Smooth muscle cell (in vitro differentiated cells): ENCODE data around the gene TMC6. TPM values are rescaled to one million over a fixed set of nuclear protein-coding genes. Genes with fewer than 3 reads are reported as not detected.

Experiments
- DNase-seq: peaks from one replicate; lab custom pipeline; 2025; ENCODE audit not compliant: unreplicated experiment; lab: John Stamatoyannopoulos, UW
- H2AFZ ChIP-seq: fragments of 200-600 bp; sonication (generic); 2 replicates; pipeline ENCODE4 v1.6.0; 2016; ENCODE audit warnings: antibody characterized with exemption, low read depth, mild to moderate bottlenecking
- H3F3A ChIP-seq: fragments of 200-600 bp; sonication (generic); 2 replicates; pipeline ENCODE4 v1.6.0; 2017; ENCODE audit warnings: antibody characterized with exemption, low read depth
- H3K27ac ChIP-seq: fragments of 200-600 bp; sonication (generic); 2 replicates; pipeline ENCODE4 v1.5.1; 2016; ENCODE audit warnings: low read depth, mild to moderate bottlenecking
- H3K27me3 ChIP-seq: fragments of 200-600 bp; sonication (generic); 2 replicates; pipeline ENCODE4 v1.6.1; 2016; ENCODE audit warnings: low read depth, mild to moderate bottlenecking
- H3K36me3 ChIP-seq: fragments of 200-600 bp; sonication (generic); 2 replicates; pipeline ENCODE4 v1.5.1; 2016; ENCODE audit warnings: low read depth
- H3K4me1 ChIP-seq: fragments of 200-600 bp; sonication (generic); 2 replicates; pipeline ENCODE4 v1.5.1; 2016; ENCODE audit warnings: low read depth
- H3K4me2 ChIP-seq: fragments of 200-600 bp; sonication (generic); 2 replicates; pipeline ENCODE4 v1.6.0; 2016; ENCODE audit warnings: mild to moderate bottlenecking
- H3K4me3 ChIP-seq: fragments of 200-600 bp; sonication (generic); 2 replicates; pipeline ENCODE4 v1.5.1; 2016; ENCODE audit warnings: mild to moderate bottlenecking
- H3K79me2 ChIP-seq: fragments of 200-600 bp; sonication (generic); 2 replicates; pipeline ENCODE4 v1.6.0; 2016; ENCODE audit warnings: low read depth, mild to moderate bottlenecking
- H3K9ac ChIP-seq: fragments of 200-600 bp; sonication (generic); 2 replicates; pipeline ENCODE4 v1.6.0; 2016; ENCODE audit warnings: low read depth
- H3K9me3 ChIP-seq: fragments of 200-600 bp; sonication (generic); replicated peaks from 2 replicates; pipeline ENCODE4 v1.5.1; 2016; ENCODE audit warnings: low read depth
- H4K20me1 ChIP-seq: fragments of 200-600 bp; sonication (generic); 2 replicates; pipeline ENCODE4 v1.6.0; 2016; ENCODE audit warnings: low read depth
- CTCF ChIP-seq: fragments of 200-600 bp; sonication (generic); IDR thresholded peaks from 2 replicates; pipeline ENCODE4 v1.5.1; 2017; ENCODE audit warnings: borderline replicate concordance, mild to moderate bottlenecking, antibody characterized with exemption; ENCODE audit not compliant: insufficient read depth, poor library complexity, severe bottlenecking
- WGBS: methylation state at CpG from one replicate; pipeline ENCODE4 v1.1.7; 2016; ENCODE audit warnings: low lambda C conversion rate; 5-methylcytosine and 5-hydroxymethylcytosine counted together
- polyA plus RNA-seq: library from polyadenylated mRNA; unstranded; fragments of >200 nt; fragmentation: Nextera tagmentation; extraction: Ambion mirVana; gene quantifications from 2 replicates; pipeline ENCODE4 v1.2.1, GENCODE V29; 2016
- total RNA-seq: library from RNA; depleted of rRNA; stranded (reverse); fragments of >200 nt; gene quantifications from 2 replicates; pipeline ENCODE4 v1.2.3, GENCODE V29; 2014

TMC6 gene
- total and polyA plus RNA-seq, 2 experiments from 2014 or later = 40.2 to 42.2 TPM

GRCh38 chr17:78154903-78155811 lies 26.6 kb upstream of the TMC6 start:
- H3K36me3 ChIP-seq = no peaks in the 10 kb centered on the region
- H3K79me2 ChIP-seq = no peaks in the 10 kb centered on the region
- H3F3A ChIP-seq = peaks cover 4% of the 10 kb centered on the region
- H4K20me1 ChIP-seq = no peaks in the 10 kb centered on the region
- H3K4me3 ChIP-seq = no peak overlapping the region
- no peak overlapping the region for H2AFZ ChIP-seq
- no peak for TF ChIP-seq CTCF
- no peak for DNase-seq
- no peaks in the 10 kb centered on the region for H3K9me3 ChIP-seq
- no peak overlapping the region for H3K27ac ChIP-seq
- H3K9ac ChIP-seq = no peak overlapping the region
- no peaks in the 10 kb centered on the region for H3K4me1 ChIP-seq
- no peaks in the 10 kb centered on the region for H3K27me3 ChIP-seq
- H3K4me2 ChIP-seq = no peak overlapping the region
- 84% methylated on average over 11 of the region's 11 CpGs for WGBS

- H2AFZ ChIP-seq = no peak overlapping the region
- H4K20me1 ChIP-seq = no peaks in the 10 kb centered on the region
- DNase-seq = no peak
- H3F3A ChIP-seq = no peaks in the 10 kb centered on the region
- no peak overlapping the region for H3K4me3 ChIP-seq
- H3K27ac ChIP-seq = no peak overlapping the region
- no peaks in the 10 kb centered on the region for H3K36me3 ChIP-seq
- no peaks in the 10 kb centered on the region for H3K9me3 ChIP-seq
- H3K27me3 ChIP-seq = no peaks in the 10 kb centered on the region
- no peaks in the 10 kb centered on the region for H3K4me1 ChIP-seq
- no peak overlapping the region for H3K9ac ChIP-seq
- TF ChIP-seq CTCF = no peak
- no peak overlapping the region for H3K4me2 ChIP-seq
- WGBS = 64% methylated on average over 7 of the region's 7 CpGs
- no peaks in the 10 kb centered on the region for H3K79me2 ChIP-seq
These were observed 23.0 kb upstream of the TMC6 start for GRCh38 chr17:78151514-78152008.

DNA sequence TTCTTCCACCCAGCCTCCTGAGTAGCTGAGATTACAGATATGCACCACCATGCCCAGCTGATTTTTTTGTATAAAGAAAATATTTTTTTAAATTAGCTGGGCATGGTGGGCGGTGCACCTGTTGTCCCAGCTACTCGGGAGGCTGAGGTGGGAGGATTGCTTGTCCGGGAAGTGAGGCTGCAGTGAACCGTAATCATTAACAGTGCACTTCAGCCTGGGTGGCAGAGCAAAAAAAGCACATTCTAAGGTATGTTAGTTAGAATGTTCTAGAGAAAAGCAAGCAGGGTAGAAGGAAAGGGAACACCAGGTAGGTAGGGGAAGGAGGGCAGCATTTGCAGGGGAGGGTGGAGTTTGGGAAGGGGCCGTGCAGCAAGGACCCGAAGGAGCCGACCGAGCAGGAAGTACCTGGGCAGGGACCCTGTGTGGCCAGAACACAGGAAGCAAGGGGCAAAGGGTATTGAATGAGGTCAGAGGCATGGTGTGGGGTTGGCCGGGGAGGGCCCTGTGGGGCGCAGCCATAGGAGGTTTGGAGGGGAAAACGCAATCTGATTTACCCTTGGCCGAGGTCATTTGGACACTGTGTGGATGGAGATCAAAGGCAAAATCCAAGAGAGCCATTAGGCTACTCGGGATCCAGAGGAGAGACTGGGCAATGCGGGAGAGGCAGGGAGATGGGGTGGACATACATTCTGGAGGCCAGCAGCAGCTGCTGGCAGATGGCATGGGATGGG lies 19.9 kb upstream of the TMC6 start:
- WGBS = 89% methylated on average over 14 of the region's 14 CpGs
- H2AFZ ChIP-seq = no peak overlapping the region
- no peak for DNase-seq
- H3F3A ChIP-seq = no peaks in the 10 kb centered on the region
- TF ChIP-seq CTCF = no peak
- no peak overlapping the region for H3K9ac ChIP-seq
- H3K36me3 ChIP-seq = no peaks in the 10 kb centered on the region
- no peak overlapping the region for H3K27ac ChIP-seq
- H3K4me3 ChIP-seq = no peak overlapping the region
- no peak overlapping the region for H3K4me2 ChIP-seq
- H4K20me1 ChIP-seq = no peaks in the 10 kb centered on the region
- no peaks in the 10 kb centered on the region for H3K4me1 ChIP-seq
- no peaks in the 10 kb centered on the region for H3K9me3 ChIP-seq
- H3K27me3 ChIP-seq = no peaks in the 10 kb centered on the region
- H3K79me2 ChIP-seq = no peaks in the 10 kb centered on the region
